HG02885 (cell line): Measurements from ENCODE around the gene FHOD3.

Experiments
- ATAC-seq: cut with Tn5 transposase; IDR thresholded peaks from one replicate; pipeline ENCODE4 v1.9.1; 2021; ENCODE audit warnings: mild to moderate bottlenecking; ENCODE audit not compliant: unreplicated experiment, poor library complexity

The FHOD3 gene

DNA sequence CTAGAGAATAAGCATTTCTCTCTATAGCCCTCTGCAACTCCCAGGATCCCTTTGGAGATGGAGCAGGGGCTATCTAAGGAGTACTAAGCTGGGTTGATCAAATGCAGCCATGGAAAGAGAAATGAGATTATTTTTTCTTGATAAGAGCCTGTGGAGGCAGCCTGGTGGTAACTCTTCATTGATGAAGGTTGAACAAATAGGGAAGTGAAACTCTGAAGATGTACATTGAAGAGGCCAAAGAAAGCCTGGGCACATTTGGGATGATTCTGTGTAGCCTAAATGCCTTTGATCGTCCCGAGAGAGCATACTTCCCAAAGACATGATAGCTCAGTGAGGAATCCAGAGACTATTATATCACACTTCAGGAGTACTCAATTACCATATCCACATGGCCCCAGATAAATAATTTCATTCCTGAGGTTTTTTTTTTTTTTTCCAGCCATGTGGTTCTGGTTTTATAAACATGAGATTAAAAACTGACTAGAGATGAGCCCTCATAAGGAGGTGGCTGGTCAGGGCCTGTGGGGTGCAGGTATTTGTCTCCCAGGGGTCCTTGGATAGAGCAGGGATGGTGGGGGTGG, 338.8 kb downstream of the FHOD3 start:
- ATAC-seq, result peak; percentile 43

DNA sequence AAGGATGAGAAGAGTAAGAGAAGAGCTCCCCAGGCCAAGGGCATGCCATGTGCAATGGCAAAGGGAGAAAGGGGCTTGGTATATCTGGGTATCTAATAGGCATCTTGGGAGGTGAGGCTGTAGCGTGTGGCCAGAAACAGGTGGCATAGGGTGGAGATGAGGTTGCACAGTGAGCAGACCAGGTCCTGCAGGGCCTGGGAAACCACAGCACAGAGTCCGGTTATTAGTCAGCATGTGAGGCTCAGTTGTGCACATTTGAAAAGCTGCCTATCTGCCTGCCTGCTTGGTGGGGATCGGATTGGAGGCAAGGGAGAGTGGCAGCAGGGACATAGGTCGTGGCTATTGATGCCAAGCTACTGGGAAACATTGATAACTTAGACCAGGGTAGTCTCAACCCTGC, 340.7 kb downstream of the FHOD3 start:
- ATAC-seq, result peak; percentile 93

DNA sequence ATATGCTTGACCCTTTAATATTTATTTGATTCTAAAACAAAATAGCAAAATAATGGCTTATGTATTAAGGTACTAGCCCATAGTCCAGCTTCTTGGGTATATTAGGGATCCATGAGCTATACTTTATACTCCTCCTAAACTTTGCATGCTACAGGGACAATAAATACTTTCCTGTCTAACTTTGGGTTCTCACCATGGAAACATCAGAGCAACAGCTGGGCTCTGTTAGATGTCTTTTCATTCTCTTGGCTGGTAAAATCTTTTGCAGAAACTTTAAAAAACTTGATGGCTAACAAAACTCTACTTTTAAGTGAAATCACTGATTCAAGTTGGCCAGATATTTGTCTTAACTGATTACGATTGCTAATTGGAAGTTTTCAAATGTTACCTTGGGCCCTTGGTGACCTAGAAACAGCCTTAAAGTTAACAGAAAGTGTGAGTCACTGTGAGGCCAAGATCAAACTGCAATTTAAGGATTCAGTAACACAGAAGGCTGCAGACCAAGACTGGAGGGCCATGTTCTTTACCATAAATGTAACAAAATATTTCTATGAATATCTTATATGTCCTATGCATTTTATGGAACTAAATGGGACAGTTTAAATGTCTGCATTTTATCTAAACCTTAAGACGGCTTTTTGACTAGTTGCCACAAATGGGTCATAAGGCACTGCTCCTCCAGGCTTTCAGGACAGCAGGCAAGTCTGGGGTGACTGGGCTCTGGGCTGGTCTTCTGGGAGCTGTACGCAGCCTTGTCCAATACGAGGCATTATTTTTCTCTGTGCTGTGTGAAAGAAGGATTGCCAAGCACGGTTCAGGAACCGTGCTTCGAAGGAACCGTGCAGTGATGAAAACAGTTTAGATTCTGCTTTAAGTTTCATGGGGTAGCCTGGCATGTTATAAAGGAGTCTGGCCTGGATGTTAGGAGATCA, 342.8 kb downstream of the FHOD3 start:
- no peak for ATAC-seq

DNA sequence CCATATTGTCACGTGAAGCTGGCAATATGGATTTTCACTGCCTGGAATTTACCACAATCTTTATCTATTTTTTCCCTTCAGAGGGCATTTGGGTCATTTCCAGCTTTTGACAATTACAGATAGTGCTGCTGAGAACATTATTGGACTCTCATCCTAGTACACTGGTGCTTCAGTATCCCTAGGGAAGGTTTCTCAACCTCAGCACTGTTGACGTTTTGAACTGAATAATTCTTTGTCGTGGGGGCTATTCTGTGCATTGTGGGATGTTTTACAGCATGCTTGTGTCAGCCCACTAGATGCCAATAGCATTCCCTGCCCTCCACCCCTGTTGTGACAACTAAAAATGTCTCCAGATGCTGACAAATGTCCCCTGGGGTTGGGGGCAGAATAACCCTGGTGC, 345.5 kb downstream of the FHOD3 start:
- ATAC-seq, result no peak

DNA sequence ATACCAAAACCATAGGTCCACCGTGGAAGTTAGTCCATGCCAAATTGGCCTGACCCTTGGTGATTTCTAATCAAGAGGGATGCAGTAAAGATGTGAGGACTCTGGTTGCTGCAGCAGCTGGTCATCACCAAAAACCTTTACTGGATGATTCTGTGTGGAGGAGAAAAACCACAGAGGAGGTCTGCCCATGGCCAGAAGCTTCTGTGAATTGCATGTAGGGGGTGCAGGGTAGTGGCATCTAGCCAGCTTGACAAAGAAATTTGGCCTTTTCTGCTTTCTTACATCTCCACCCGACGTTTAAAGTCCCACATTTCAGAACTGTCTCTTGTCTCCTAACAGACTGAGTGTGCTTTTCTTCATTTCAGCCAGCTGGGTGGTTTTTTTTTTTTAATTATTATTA, 351.3 kb downstream of the FHOD3 start:
- no peak for ATAC-seq

DNA sequence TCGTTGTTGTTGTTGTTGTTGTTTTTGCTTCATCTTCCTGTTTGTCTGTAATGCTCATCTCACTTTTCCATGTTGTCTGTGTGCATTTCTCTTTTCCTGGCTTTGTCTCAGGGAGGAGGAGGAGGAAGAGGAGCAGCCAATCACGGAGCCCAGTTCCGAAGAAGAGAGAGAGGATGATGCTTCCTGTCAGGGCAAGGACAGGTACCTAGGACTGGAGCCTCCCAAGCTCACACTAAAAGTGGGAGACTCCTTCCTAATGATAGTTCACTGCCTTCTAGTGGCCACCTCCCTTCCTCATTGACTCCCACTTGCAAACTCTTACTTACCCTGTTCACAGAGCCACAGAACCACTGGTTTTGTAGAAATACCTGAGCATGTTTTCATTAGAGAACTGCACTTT, 351.7 kb downstream of the FHOD3 start:
- no peak for ATAC-seq

DNA sequence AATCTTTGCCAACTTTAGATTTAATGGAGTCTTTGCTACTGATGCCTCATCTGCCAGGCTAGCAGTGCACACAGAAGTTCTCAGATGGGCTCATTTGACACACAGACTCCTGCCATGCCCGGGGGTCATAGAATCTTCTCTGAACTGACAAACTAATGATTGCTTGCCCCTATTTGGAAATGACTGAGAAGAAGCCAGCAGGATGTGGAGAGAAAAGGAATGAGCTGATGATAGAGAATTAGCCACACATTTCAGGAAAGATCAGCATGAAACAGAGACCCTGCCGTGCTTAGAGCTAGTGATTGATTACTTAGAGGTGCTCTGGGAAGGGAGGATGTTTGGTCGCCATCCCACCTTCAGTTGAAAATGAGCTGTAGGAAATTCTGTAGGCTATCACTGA, 352.8 kb downstream of the FHOD3 start:
- ATAC-seq, result no peak

DNA sequence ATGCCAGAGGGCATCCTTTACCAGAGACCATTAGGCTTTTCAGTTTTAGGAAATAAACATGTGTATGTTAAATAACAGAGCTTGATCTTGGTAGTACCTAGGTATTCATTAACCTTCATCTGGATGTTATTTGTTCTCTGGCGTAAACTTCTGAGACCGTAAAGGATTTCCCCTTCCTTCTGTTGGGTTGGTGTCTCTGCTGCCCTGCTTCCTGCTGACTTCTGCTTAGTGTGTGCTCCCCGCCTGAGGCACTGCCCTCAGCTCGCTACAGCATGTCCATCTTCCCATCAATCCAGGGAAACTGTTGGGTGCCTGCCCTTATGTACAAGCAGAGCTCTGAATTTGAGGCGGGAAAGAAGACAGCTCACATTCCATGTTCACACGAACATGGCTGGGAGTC, 353.4 kb downstream of the FHOD3 start:
- ATAC-seq, result no peak

DNA sequence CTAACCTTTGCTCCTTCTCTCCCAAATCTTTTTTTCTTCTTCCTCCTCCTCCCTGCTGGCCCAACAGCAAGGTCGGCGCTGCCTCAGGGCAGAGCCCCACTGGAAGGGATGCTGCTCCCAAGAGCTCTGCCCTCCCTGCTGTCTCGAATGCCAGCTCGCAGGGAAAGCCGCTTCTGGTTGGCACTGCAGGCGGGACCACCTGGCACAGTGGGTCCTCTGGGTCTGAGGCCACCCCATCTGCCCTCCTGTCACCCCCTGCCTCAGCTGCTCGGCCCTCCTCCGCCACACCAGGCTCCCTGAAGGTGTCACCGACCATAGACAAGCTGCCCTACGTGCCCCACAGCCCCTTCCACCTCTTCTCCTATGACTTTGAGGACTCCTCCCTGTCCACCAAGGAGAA, 355.0 kb downstream of the FHOD3 start:
- ATAC-seq, result no peak

DNA sequence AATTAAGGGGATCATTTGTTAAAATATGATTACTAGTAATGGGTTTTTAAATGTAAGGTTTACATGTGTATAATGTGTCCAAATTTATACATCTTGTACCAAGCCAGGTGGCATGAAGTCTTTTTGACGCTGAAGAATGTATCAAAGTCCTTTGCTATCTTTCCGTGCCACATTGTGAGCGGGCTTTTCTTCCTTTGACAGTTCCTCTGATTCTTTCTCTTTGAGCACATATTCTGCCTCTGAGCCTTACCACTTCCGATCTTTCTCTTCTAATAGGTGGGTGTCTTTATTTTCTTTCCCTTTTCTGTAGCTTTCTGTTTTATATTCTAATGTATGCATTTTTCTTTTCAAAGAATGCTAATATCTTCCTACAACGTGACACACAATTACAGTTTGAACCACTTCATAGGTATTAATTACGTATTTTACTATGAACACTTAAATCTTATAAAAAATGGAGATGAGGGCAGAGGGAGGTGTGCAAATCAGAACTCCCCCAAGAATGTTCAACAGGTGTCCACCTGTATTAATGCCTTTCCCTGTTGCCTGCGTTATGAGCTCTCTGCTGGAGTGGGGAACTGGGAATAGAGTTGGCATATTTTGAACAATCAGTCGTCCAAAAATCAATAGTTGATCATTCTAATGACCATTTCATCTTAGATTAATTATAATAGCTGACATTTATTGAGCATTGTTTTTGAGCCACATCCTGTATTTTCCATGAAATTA, 355.8 kb downstream of the FHOD3 start:
- no peak for ATAC-seq

DNA sequence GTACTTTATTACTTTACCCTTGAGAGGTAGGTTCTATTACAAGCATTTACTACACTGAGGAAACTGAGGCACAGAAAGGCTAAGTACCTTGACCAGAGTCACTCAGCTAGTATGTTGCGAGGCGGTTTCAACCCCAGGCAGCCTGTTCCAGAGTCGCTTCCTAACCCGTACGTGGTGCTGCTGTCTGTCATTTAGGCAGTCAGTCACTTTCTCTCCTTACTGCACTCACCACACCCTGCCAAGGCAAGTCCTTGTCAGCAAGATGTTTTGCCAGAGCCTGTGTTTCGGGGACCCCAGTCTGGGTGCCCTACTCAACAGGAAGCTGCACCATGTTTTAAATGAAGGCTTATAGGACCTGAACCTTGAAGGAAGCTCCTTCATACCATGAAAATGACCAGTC, 356.4 kb downstream of the FHOD3 start:
- ATAC-seq, result no peak

DNA sequence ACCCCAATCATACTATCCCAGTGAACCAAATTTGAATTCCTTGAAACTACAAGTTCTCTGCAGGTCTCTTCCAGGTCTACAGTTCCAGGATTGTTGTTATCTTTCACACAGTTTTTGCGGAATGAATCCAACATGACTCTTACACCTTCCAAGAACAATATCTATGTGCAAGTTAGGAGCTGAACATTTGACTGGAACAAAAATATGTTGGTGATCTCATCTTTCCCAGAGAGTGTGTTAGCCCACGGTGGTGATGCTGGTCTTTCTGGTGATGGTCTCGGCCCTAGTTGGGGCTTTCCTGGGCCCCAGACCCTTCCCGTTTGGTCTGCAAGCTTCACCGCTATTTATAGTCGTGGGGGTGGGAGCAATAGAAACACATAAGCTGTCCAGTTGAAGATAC, 357.6 kb downstream of the FHOD3 start:
- ATAC-seq, result no peak

DNA sequence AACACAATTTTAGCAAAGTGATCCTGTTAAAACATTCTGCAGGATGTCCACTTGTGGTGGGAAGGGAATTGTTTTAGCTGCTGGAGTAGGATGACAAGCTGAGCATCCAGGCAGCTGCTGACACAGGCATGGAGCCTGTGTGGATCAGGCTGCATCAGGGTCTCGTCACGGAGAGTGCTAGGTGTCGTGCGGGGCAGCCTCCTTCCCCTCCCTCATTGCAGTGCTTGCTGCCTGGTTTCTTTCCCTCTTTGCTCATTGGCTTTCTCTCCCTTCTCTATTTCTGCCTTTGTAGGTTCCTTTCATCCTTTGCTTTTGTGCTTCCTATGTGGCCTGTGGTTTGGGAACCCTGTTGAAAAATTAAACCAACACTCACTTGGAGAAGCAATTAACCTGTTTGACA, 358.4 kb downstream of the FHOD3 start:
- ATAC-seq, result no peak

DNA sequence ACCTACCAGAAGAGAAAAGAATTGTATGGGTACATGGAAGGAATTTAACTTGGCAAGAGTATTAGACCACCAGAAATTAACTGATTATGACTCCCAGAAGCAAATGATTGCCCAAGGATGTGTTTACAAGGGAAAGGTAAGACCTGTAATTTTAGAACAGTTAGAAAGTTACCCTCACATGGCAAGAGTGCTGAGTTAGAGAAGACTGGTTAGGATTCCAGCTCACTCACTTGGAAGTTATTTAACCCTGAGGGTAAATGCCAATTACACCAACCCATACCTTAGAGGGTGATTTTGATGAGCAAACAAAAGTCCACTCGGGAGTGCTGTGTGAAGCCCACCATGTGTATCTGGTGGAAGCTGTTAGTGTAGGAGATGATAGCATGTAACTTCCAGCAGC, 361.1 kb downstream of the FHOD3 start:
- ATAC-seq, result no peak

DNA sequence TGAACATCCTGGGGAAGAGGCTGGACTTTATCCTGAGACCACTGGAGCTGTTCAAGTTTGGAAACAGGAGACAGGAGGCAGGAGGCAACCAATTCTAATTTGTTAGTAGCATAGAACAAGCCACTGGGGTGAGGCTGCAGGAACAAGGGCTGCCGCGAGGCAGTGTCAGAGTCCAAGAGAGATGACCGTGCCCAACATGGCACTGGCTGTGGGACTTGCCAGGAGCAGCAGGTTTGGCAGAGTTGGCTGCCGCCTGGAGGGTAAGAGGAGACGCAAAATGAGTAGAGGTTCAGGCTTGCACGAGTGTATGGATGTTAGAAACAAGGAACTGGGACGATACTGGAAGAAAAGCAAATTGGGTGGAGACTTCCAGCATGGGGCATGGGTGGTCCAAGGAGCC, 362.8 kb downstream of the FHOD3 start:
- no peak for ATAC-seq

DNA sequence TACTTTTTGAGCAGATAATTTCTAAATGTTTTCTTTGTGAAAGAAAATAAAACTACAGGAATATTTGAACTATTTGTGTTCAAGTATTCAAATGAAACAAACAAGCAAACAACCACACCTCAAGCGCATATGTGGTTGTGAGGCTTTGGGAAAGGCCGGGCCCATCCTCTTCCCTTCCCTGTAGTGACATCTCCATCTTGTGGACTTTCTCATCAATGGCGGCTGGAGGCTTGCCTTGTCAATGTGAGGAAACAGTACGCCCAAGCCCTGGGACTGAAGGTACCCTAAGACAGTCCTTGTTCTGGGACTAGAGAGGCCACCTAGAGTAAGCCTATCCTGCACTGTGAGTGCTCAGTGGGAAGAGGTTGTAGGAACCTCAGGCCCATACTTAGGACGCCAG, 364.5 kb downstream of the FHOD3 start:
- no peak for ATAC-seq

DNA sequence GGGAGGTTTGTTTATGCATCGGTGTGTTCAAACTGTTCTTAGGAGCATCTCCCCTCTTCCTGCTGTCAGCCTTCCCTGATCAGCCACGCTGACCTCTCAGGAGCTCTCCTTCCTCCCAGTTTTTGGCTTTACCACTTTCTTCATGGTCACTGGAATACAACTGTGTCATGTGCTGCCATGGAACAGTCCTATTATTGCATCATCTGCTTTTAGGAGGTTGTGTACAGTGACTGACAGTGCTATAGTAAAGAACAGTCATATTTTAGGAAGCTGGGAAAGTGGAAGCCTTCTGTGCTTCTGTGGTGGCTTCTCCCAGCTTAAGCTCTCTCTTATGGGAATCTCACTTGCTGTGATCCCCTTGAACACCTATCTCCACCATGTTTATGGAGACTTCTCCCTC, 365.8 kb downstream of the FHOD3 start:
- ATAC-seq, result no peak

DNA sequence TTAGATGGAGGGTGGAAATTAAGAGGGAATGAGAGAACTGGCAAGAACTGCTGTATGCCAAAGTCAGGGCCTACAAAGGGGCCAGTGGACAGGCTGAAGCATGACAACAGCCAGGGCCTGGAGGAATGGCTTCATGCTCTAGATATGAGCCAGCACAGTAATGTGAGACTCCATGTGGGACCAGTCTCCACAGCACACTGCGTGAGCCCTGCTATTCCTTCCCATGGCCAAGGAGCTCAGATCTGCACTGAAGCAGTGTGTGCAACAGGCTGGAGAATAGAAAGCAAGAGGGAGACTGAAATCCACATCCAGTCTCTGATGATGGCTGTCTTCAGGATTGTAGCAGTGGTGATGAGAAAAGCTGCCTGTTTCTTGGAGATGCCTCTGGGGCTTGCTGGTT, 368.4 kb downstream of the FHOD3 start:
- ATAC-seq, result no peak

DNA sequence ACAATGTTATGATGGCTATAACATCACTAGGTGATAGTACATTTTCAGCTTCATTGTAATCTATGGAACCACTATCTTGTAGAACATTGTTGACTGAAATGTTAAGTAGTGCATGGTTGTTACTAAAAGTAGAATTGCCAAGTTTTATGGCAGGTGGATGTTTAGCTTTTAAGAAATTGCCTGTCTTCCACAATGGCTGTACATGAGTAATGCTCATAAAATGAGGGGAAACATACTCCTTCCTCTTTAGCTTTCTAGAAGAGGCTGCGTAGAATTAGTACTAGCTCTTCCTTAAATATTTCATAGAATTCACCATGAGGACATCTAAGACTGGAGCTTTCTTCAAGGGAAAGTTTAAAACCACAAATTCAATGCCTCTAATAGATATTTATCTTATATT, 370.3 kb downstream of the FHOD3 start:
- ATAC-seq, result no peak

DNA sequence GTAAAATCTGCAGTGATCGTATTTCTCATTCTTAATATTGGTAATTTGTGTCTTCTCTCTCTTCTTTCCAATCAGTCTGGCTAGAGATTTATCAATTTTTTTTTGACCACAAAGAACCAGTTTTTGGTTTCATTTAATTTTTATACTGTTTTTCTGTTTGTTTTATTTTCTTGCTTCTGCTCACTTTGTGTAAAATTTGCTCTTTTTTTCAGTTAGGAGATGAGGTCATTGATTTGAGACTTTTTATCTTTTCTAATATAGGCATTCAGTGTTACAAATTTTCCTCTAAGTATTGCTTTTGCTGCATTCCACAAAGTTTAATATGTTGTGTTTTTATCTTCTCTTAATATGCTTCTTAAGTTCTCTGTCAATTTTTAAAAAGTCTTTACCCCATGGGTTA, 370.8 kb downstream of the FHOD3 start:
- no peak for ATAC-seq
